ENCODE measurements around the gene CSAD. TPM values are rescaled to one million over a fixed set of nuclear protein-coding genes. Genes with fewer than 3 reads are reported as not detected.

Gene CSAD
- total and polyA plus RNA-seq, 2 experiments from 2014 or later = 3.2 to 7.1 TPM

DNA sequence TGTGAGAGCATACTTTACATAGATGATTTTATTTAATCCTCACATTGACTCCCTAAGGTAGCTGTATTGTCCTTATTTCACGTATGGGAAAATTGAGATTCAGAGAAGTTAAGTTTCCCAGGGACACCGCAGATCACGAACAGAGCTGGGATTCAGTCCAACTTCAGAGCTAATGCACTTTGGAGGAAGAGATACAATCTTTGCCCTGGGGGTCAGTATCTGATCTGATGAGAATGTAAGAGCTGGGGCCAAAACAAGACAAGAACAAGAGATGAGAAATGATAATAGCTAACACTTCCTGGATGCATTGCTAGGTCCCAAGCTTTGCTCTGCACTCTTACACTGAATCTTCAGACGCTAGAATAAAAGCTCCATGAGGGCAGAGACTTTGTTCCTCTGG lies 6.0 kb upstream of the CSAD start:
- DNase-seq (ENCODE audit: low spot score) (no peak), ATAC-seq (no peak)
- Histone ChIP-seq H3K9me2 (ENCODE audit: insufficient read depth) (no peaks in the 10 kb centered on the region), H3K4me3 (no peak overlapping the region), H3K4me1 (ENCODE audit: insufficient read depth) (peaks cover 16% of the 10 kb centered on the region), H3K79me2 (replicated peaks; ENCODE audit: insufficient read depth) (peaks cover 14% of the 10 kb centered on the region), H3K4me2 (no peak overlapping the region), H2AFZ (no peak overlapping the region), H3F3A (replicated peaks; ENCODE audit: low read depth) (peaks cover 4% of the 10 kb centered on the region), H3K36me3 (ENCODE audit: insufficient read depth) (peaks cover 16% of the 10 kb centered on the region), H3K27ac (ENCODE audit: low read depth) (no peak overlapping the region), H3K27me3 (ENCODE audit: insufficient read depth) (peaks cover under 1% of the 10 kb centered on the region; the same call in 1 of the 2 replicates), H4K20me1 (replicated peaks; ENCODE audit: insufficient read depth) (peaks cover 30% of the 10 kb centered on the region)
- Mint-ChIP-seq H3K27ac (no peak overlapping the region), H3K27me3 (ENCODE audit: insufficient read depth, low read depth, poor library complexity) (peaks cover 13% of the 10 kb centered on the region), H3K36me3 (ENCODE audit: low read depth) (peaks cover 65% of the 10 kb centered on the region), H3K4me1 (peaks cover 40% of the 10 kb centered on the region), H3K4me3 (no peak overlapping the region), H3K9me3 (no peaks in the 10 kb centered on the region)
- TF ChIP-seq, protein P1, sequence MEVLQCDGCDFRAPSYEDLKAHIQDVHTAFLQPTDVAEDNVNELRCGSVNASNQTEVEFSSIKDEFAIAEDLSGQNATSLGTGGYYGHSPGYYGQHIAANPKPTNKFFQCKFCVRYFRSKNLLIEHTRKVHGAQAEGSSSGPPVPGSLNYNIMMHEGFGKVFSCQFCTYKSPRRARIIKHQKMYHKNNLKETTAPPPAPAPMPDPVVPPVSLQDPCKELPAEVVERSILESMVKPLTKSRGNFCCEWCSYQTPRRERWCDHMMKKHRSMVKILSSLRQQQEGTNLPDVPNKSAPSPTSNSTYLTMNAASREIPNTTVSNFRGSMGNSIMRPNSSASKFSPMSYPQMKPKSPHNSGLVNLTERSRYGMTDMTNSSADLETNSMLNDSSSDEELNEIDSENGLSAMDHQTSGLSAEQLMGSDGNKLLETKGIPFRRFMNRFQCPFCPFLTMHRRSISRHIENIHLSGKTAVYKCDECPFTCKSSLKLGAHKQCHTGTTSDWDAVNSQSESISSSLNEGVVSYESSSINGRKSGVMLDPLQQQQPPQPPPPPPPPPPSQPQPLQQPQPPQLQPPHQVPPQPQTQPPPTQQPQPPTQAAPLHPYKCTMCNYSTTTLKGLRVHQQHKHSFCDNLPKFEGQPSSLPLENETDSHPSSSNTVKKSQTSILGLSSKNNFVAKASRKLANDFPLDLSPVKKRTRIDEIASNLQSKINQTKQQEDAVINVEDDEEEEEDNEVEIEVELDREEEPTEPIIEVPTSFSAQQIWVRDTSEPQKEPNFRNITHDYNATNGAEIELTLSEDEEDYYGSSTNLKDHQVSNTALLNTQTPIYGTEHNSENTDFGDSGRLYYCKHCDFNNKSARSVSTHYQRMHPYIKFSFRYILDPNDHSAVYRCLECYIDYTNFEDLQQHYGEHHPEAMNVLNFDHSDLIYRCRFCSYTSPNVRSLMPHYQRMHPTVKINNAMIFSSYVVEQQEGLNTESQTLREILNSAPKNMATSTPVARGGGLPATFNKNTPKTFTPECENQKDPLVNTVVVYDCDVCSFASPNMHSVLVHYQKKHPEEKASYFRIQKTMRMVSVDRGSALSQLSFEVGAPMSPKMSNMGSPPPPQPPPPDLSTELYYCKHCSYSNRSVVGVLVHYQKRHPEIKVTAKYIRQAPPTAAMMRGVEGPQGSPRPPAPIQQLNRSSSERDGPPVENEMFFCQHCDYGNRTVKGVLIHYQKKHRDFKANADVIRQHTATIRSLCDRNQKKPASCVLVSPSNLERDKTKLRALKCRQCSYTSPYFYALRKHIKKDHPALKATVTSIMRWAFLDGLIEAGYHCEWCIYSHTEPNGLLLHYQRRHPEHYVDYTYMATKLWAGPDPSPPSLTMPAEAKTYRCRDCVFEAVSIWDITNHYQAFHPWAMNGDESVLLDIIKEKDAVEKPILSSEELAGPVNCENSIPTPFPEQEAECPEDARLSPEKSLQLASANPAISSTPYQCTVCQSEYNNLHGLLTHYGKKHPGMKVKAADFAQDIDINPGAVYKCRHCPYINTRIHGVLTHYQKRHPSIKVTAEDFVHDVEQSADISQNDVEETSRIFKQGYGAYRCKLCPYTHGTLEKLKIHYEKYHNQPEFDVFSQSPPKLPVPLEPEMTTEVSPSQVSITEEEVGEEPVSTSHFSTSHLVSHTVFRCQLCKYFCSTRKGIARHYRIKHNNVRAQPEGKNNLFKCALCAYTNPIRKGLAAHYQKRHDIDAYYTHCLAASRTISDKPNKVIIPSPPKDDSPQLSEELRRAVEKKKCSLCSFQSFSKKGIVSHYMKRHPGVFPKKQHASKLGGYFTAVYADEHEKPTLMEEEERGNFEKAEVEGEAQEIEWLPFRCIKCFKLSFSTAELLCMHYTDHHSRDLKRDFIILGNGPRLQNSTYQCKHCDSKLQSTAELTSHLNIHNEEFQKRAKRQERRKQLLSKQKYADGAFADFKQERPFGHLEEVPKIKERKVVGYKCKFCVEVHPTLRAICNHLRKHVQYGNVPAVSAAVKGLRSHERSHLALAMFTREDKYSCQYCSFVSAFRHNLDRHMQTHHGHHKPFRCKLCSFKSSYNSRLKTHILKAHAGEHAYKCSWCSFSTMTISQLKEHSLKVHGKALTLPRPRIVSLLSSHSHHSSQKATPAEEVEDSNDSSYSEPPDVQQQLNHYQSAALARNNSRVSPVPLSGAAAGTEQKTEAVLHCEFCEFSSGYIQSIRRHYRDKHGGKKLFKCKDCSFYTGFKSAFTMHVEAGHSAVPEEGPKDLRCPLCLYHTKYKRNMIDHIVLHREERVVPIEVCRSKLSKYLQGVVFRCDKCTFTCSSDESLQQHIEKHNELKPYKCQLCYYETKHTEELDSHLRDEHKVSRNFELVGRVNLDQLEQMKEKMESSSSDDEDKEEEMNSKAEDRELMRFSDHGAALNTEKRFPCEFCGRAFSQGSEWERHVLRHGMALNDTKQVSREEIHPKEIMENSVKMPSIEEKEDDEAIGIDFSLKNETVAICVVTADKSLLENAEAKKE (CRISPR knock-in tag; IDR thresholded peaks at IDR 0.05) = no peak
- TF ChIP-seq, protein P2, sequence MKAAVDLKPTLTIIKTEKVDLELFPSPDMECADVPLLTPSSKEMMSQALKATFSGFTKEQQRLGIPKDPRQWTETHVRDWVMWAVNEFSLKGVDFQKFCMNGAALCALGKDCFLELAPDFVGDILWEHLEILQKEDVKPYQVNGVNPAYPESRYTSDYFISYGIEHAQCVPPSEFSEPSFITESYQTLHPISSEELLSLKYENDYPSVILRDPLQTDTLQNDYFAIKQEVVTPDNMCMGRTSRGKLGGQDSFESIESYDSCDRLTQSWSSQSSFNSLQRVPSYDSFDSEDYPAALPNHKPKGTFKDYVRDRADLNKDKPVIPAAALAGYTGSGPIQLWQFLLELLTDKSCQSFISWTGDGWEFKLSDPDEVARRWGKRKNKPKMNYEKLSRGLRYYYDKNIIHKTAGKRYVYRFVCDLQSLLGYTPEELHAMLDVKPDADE (IDR thresholded peaks at IDR 0.05) = no peak

DNA sequence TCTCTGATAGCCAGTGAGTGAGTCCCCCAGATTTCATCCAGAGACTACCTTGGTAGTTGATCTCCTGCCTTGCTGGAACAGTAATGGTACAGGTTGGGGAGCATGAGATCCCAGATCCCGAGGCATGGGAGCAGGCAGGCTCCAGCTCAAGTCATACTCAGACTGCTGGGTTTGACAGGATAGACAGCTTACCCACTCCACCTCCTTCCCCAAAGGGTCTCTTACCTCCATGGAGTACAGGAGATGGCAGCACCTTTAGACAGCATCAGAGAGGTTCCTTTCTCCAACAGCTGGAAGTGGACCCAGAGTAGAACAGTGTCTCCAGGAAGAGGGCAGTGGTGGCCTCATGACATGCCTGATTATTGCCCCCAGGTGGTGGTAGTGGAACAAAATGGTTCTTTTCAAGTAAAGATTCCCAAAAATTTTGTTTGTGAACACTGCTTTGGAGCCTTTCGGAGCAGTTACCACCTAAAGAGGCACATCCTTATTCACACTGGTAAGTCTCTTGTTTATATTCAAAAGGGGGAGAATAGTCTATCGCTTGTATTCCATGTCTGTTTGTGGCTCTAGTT lies 4.9 kb upstream of the CSAD start:
- Histone ChIP-seq H3K4me1 (ENCODE audit: insufficient read depth) (peaks cover 21% of the 10 kb centered on the region), H3K27ac (ENCODE audit: low read depth) (no peak overlapping the region), H3K4me3 (no peak overlapping the region), H2AFZ (no peak overlapping the region), H3K27me3 (ENCODE audit: insufficient read depth) (no peaks in the 10 kb centered on the region), H4K20me1 (replicated peaks; ENCODE audit: insufficient read depth) (peaks cover 34% of the 10 kb centered on the region), H3K79me2 (replicated peaks; ENCODE audit: insufficient read depth) (peaks cover 17% of the 10 kb centered on the region), H3K36me3 (ENCODE audit: insufficient read depth) (peaks cover 18% of the 10 kb centered on the region), H3F3A (replicated peaks; ENCODE audit: low read depth) (peaks cover 12% of the 10 kb centered on the region), H3K4me2 (no peak overlapping the region), H3K9me2 (ENCODE audit: insufficient read depth) (no peaks in the 10 kb centered on the region)
- Mint-ChIP-seq H3K27me3 (ENCODE audit: insufficient read depth, low read depth, poor library complexity) (peaks cover 16% of the 10 kb centered on the region), H3K4me1 (peaks cover 44% of the 10 kb centered on the region), H3K36me3 (ENCODE audit: low read depth) (peaks cover 71% of the 10 kb centered on the region), H3K4me3 (no peak overlapping the region), H3K9me3 (no peaks in the 10 kb centered on the region), H3K27ac (no peak overlapping the region)
- no peak for TF ChIP-seq EZH2 (IDR thresholded peaks at IDR 0.05; ENCODE audit: low read depth, unreplicated experiment)
- TF ChIP-seq, protein P3, sequence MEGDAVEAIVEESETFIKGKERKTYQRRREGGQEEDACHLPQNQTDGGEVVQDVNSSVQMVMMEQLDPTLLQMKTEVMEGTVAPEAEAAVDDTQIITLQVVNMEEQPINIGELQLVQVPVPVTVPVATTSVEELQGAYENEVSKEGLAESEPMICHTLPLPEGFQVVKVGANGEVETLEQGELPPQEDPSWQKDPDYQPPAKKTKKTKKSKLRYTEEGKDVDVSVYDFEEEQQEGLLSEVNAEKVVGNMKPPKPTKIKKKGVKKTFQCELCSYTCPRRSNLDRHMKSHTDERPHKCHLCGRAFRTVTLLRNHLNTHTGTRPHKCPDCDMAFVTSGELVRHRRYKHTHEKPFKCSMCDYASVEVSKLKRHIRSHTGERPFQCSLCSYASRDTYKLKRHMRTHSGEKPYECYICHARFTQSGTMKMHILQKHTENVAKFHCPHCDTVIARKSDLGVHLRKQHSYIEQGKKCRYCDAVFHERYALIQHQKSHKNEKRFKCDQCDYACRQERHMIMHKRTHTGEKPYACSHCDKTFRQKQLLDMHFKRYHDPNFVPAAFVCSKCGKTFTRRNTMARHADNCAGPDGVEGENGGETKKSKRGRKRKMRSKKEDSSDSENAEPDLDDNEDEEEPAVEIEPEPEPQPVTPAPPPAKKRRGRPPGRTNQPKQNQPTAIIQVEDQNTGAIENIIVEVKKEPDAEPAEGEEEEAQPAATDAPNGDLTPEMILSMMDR (conservative IDR thresholded peaks at IDR 0.05; ENCODE audit: low read depth in 2 of 2) = peak in 1 of 2 experiments; percentile 16; a peak in 1 of 4 replicates
- DNase-seq (ENCODE audit: low spot score) (no peak), ATAC-seq (no peak)
